ENCODE results near the gene DPCD.

The DPCD gene

DNA sequence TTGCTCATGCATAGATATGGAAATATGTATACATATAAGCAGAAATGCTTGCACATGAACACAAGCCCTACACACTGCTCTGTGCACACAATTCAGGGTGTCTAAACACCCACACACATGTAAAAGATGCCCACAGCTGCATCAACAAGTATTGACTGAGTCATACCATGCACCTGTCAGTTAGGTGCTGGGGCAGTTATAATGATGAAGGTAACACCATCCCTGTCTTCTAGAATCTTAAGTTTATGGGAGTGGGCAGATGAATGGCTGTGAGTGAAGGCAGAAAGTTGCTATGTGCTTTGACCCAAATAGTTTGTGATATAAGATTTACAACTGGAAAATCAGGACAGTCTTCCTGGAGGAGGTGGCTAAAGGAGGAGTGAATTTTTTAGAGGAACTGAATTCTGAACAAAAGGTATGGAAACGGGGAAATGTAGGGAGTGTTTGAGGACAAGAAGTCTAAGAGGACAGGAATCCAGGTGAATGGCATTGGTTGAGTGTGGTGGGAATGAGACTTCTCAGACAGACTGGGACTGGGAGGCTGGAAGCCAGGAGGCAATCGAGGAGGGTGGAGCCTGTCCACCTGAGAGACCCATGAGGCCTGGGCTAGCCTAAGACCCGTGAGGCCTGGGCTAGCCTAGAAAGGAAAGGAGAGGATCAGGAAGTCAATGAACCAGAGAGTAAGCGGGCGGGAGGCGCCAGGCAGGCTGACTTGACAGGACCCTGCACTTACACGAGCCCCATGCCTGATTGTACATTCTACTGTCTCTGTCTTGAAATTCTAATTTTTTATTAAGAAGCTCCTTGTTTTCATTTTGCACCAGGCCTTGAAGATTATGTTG is 20.7 kb upstream of the DPCD start:
- DNase-seq, result no peak

DNA sequence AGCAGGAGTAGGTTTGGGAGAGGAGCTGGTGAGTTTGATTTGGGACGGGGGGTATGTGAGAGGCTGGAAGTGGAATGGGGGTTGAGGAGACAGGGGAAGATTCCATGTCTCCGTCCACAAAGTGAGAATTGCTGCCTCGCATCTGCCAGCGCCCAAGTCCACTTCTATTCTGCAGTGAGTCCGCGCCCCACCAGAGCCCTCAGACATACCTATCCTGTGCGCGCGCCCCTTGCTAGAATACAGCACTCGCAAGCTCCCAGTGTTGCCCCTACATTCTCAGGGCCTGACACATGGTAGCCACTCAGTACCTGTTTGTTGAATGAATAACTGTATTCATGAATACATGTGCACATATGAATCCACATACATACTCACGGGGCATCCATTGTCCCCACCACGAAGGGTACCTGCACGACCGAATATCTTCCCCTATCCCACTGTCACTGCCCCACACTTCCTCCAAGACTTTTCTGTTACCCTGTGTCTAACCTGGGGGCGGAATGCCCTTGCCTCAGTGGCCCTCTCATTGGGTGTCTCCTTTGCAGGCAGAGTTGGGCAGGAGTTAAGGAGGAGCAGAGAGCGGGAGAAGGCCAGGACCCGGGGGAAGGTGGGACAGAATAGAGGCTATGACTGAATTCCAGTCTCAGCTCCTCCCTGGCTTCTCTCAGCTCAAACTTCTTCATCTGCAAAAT is 19.9 kb upstream of the DPCD start:
- DNase-seq, result no peak

DNA sequence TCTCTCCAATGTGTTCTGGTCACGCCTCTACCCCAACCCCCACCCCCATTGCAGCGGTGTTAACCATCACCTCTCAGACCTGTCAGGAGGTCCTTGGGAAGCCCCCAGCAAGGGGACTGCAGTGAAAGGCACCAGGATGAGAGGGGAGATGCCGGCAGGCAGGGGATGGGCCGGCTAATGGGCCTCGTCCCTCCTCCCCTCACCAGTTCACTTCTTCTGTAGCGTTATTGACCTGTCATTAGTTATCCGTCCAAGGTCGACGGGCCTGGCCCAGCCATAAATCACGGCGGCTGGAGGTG is 18.8 kb upstream of the DPCD start:
- DNase-seq, result no peak

DNA sequence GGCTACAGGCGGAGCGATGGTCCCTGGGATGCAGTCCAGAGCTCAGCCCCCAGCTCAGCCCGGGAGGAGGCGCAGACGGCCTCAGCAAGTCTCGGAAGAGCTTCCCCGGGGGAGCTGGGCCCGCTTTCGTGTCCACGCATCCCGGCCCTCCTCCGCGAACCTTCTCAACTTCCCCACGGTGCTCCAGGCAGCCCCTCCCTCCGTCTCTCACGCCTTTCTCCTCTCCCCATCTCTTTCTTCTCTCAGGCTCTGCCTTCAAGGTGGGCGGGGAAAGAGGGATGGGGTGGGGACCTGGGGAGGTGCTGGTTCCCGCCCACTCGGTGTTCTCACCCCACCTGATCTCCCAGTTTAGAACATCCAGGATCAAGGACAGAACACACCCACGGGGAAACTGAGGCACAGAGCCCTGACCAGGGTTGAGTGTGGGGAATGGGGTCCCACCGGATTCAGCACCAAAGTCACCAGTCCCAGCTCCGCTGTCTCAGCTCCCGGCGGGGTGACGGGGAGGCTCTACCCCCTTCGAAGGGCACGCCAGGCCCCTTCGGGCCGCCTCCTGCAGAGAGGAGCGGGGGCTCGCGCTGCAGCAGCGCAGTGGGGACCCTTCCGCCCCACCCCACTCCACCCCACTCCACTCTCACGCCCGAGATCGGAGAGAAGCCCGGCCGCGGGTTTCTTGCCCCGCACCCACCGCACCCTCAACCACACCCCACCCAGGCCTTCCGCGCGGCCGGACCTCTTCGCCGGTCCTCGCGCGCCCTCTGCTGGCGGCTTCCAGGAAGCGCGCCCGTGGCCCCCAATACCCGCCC is 18.3 kb upstream of the DPCD start:
- peak; percentile 86 for DNase-seq

DNA sequence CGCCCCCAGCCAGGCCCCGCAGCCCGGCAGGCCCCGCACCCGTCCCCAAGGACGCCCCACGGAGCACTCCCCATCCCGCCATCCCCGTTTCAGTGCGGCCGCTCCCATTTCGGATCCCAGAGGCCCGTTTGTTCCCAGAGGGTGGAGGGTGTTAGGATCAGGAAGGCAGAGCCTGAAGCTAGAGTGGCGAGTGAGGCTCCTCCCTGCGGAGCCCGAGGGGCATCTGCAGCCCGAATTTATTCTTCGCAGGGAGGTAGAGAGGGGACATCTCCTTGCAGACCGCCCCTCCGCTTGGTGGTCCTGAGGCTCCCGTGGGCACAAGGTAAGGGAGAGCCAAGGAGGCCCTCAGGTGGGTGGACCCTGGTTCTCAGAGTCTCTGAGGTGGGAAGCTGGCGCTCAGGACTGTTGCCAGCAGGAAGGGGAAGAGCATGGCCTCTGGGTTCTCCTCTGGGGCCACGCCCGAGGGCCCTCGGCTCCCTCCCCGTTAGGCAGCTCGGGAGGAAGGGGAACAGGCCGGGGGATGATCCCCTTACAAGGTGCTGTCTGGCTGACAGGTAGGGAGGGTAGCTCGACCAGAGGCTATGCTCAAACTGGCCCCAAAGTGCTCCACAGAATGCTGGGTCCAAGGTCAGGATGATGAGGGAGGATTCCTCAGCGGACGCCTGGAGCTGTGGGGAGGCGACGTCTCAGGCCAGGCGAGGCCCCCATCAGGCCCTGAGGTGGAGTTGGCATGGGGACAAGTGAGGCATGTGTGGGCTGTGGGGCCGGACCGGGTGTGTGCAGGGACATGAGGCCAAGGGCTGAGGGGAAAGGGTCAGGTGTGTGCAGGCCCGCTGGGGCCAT is 17.5 kb upstream of the DPCD start:
- DNase-seq, result no peak

DNA sequence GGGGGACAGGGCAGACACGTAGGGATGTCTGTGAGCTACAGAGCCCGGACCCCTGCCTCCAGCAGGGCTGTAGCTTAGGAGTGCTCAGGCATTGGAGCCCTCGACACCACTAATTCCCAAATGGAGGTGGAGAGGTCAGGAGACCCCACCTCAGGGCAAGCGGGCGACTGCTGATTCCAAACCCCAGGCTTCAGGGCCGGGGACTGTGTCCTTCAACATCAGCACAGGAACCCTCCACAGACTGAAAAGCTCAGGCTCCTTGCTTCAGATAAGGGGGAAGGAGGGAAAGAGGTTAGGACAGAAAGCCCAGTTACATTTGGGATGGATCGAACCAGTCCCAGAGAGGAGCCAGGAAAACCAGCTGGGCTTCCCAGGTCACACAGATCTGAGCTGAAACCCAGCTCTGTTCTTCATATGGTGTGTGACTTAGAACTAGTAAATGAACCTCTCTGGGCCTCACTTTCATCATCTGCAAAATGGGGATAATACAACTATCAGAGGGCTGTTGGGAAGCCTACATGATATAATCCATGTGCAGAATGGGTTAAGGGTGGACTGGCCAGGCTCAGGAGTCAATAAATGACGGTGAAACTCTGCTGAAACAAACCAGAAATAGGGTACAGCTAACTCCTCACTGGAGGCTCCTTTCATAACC is 16.7 kb upstream of the DPCD start:
- no peak for DNase-seq

DNA sequence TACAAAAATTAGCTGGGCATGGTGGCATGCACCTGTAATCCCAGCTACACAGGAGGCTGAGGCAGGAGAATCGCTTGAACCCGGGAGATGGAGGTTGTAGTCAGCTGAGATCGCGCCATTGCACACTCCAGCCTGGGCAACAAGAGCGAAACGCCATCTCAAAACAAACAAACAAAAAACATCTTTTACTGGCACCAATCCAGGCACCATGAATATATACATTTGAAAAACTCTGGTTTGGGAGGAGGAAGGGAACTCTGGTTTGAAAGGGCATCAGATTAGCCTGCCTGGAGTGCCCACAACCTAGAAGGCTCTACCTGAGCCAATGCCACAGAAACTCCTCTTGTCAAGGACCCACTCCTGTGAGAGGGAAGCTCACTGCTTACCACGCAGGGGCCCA is 16.0 kb upstream of the DPCD start:
- no peak for DNase-seq

DNA sequence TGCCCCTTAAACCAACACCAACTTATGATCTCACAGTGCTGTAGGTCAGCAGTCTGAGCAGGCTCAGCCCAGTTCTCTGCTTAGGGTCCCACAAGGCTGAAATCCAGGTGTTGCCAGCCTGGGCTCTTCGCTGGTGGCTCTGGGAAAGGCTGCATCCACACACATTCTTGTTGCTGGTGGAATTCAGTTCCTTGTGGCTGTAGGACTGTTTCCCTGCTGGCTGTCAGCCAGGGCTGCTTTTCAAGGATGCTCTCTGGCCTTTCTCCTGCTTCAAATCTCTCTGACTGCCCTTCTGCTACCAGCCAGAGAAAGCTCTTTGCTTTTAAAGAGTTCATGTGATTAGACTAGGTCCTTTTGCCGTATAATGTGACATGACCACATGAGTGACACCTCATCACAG is 15.3 kb upstream of the DPCD start:
- no peak for DNase-seq

DNA sequence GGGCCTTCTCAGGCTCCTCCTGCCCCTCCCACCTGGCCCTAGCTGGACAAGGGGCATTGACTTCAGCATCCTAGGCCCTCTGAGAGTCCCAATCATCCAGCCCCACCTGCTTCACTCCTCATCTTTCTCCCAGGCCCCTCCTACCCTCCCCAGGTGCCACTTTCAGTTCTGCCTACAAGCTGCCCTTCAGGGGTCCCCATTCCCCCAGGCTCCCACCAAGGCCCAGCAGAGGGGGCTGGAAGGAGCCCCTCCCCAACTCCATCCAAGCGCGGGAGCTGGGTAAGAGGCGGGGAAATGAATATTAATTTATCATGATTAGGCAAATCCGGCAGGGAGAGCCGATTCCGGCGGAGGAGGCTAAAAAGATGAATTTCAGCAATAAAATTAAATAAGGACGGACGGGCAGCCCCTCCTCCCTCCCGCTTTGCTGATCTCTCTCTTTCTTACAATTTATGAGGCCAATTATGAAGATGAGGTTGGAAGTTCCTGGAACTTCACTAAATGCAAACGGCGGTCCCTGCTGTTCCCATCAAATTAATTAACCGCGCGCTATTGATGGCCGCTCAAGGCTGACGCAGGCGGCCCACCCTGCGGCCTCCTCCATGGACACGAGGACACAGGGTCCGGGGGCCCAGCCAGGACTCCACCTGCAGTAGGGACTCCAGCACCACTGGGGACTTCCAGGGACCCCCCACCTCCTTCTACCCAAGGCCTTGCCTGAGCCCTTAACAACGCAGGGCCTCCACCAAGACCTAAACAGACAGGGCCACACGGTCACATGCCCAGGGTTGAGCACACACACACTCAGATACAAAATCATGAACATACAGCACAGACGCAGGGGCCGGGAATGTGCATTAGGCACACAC is 14.0 kb upstream of the DPCD start:
- no peak for DNase-seq

DNA sequence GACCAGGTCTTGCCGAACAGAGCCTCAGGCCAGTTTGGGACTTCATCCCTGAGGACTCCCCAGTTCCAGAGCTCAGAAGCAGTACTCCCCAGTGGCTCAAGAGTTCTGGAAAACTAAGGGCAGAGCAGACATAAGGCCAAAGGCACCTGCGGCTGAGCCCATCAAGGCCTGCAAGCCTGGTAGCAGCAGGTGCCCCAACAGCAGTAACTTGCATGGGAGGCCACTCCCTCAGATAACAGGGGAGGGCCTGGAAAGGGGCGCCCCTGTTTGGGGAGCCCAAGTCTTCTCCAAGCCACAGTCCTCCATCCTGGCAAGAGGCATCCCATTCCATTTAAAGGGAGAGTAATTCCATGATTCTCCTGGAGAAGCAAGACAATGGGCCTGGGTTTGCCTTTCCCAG is 13.0 kb upstream of the DPCD start:
- no peak for DNase-seq

DNA sequence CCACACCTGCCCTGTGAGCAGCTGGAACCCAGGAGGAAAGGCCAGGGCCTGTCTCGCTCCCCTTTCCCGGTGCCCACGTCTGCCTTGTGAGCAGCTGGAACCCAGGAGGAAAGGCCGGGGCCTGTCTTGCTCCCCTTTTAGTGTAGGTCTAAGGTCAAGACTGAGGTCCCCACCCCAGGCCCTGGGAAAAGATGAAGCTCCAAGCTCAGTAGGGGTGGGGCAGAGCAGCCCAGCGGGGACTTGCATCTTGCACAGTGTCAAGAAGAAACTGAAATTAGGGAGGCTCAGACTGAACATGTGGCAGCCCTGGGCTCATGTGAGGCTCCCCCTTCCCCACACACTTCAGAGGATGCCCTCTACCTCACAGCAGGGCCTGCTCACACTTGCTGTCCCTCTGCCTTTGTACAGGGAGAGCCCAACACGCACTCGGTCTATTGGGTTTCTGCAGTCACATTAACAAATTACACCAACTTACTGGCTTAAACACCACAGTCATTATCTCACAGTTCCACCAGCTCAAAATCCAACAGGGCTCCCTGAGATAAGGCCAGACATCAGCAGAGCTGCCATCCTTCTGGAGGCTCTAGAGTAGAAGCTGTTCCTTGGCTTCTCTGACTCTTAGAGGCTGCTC is 12.4 kb upstream of the DPCD start:
- no peak for DNase-seq

DNA sequence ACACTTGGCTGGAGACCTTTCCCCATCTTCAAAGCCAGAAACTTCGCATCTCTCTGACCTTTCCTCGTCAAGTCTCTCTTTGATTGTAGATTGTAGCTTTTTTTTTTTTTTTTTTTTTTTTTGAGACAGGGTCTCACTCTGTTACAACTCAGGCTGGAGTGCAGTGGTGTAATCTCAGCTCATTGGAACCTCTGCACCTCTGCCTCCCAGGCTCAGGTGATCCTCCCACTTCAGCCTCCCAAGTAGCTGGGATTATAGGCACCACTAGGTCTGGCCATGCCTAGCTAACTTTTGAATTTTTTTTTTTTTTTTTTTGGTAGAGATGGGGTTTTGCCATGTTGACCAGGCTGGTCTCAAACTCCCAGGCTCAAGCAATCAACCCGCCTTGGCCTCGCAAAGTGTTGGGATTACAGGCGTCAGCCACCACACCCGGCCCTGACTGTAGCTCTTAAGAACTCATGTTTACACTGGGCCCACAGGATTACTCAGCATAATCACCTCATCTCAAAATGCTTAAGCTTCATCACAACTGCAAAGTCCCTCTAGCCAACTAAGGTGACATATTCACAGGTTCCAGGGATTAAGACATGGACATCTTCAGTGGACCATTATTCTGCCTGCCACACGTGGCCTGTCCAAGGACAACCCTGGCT is 11.8 kb upstream of the DPCD start:
- DNase-seq, result no peak

DNA sequence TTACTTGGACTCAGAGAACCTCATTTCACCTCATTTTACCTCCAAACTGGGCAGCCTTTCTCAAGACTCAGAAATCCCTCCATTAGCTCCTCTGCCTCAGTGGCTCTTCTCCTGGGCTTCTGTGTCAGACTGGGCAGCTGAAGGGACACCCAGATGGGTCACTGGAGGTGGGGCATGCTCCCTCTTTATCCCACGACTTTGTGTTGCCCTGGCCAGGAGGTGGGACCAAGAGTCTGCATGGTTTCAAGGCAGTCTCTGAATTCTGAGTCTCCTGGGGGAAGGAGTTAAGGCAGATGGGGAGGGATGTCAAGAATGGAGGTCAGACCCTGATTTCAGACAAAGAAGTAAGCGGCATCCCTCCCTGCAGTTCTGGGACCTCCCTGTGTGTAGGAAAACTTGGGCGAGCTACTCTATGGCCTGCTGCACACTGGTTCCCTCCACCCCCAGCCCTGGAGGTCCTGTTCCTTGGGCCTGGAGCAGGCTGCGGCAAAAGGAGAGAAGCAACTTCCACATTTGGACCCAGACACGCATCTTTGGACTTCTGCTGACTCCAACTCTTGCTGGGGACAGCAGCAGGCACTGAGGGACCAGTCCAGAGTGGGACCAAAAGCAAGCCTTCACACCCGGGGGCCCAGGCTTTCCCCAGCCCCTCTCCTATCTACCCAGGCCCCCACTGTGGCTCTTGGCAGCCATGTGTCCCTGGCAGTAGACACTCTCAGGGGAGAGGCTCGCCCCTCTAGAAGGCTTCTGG is 10.8 kb upstream of the DPCD start:
- no peak for DNase-seq

DNA sequence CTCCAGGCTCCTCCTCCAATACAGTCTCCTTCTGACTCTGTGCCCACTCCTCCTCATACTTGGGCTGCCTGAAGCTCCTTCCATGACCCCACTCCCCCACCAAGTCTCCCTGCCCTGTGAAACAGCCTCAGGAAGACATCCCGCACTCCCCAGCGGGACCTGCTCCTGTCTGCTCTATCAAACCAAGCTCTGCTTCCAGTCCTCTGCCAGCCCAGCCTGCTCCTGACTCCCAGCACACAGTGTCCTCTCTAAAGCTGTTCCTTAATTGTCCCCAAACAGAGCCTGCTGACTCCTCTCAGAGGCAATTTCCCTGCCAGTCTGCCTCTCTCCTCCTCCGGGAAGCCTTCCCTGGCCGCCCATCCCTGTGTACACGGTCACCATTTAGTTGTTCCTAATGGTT is 9.9 kb upstream of the DPCD start:
- no peak for DNase-seq

DNA sequence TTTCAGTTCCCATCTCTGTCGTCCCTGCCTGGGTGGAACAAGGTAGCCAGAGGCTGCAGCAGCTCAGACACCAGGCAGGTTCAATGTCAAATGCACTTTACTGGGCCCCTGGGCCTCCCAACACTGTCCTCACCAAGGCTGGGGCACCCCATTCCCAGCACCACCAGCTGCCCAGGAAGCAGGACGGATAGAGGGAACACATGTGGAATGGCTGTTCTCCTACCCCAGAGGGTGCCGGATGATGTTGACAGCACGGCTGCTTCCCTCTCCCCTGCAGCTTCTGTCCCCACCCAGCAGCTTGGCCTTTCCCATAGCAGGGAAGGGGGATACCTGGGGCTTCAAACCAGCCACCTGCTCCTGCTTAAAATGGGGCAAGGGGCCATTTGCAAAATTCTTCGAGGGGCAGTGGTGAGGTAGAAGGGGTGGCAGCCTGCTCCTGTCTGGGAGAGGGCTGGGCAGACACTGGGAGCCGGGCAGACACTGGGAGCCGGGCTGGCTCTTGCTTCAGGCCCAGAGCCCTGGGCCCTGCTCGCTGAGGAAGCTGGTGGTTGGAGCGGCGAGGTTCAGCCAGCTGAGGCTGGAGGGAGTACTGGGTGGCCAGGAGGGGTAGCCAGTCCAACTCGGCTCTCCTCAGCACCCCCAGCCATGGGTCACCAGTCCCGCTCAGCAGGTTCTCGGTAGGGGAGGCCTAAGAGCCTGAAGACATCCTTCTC is 9.2 kb upstream of the DPCD start:
- DNase-seq, result no peak

DNA sequence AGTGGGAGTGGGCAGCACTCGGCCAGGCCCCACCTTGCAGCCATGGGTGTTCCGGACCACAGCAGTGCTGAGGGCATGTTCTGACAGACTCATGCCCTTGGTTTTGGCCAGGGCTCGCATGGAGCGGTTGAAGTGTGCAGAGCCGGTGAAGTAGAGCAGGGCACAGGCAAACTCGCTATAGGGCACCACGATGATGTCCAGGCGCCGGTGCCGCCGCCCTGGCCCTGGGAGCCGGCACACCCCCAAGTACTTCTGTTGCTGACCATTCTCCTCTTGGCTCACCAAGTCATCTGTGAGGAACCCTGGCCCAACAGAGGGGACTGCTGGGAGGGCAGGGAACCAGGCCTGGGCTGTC is 8.6 kb upstream of the DPCD start:
- DNase-seq, result no peak

DNA sequence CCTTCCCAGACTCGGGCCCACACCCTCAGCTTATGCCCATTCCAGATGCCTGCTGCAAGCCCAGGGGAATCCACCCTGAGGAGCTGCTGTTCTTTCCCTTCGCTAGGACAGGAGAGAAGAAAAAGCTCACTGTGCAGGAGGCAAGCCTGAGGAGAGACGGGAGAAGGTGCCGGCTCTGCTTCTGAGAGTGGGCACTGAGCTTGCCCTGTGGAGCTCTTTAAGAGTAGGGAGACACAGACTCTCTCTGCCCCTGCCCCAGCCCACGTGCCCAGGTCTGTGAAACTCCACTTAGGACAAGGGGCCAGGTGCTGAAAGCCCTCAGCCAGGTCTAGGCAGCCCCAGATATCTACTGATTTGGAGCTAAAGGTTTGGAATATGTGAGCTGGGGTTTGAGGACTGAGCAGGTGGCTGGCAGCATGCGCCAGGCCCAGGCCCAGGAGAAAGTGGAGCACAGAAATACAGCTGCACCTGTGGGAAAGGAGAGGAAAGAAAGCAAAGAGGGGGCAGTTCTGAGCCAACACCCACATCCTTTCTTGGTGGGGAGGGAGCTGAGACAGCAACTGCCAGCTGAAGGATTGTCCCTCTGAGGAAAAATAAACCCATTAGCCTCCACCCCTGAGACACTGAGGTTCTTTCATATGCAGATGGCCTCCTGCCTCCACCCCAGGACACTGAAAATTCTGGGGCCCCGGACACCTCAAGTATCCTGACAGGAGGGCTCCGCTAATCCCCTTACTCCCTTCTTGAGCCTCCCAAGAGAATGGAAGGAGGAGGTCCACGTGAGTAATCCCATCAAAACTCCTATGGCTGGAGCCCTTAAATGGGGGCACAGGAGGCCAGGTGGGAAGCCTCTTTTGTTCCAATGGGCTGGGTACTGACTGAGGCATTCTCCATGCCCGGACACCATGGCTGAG is 7.4 kb upstream of the DPCD start:
- no peak for DNase-seq

DNA sequence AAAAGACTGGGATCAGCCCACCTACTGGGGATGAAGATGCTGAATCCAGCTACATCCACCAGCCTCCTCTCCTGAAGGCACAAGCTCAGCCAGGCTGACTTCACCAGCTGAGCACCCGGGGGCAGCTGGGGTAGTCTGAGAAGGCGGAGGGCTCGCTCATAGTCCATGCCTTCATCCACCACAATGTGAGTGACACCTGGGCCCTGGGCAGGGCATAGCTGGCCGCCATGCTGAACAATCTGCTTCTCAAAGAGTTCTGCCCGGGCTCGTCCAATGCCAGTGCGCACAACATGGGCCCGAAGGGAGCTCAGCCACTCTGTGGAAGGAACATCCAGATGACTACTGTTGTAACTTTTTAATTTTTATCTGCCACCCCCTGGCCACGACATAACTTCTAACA is 2.3 kb upstream of the DPCD start:
- no peak for DNase-seq
